Ishikawa (cell line): ENCODE data around the gene CCSER1.

Source experiments
- CEBPB ChIP-seq: IDR thresholded peaks from 2 replicates; pipeline ENCODE4 v1.6.1; 2012
- CREB1 ChIP-seq: IDR thresholded peaks from 2 replicates; pipeline ENCODE4 v1.6.1; 2012; ENCODE audit warnings: low read depth
- EGR1 ChIP-seq: IDR thresholded peaks from 2 replicates; pipeline ENCODE4 v1.6.1; 2012
- EP300 ChIP-seq: IDR thresholded peaks from 2 replicates; pipeline ENCODE4 v1.6.1; 2012; ENCODE audit warnings: borderline replicate concordance
- FOXM1 ChIP-seq: IDR thresholded peaks from 2 replicates; pipeline ENCODE4 v1.6.1; 2012; ENCODE audit warnings: low read depth, borderline replicate concordance
- MAX ChIP-seq: IDR thresholded peaks from 2 replicates; pipeline ENCODE4 v1.6.1; 2012
- NFIC ChIP-seq: IDR thresholded peaks from 2 replicates; pipeline ENCODE4 v1.6.1; 2012
- RAD21 ChIP-seq: IDR thresholded peaks from 2 replicates; pipeline ENCODE4 v1.6.1; 2012; ENCODE audit warnings: low read depth
- REST ChIP-seq: IDR thresholded peaks from 2 replicates; pipeline ENCODE4 v1.6.1; 2012; ENCODE audit warnings: low read depth, mild to moderate bottlenecking
- TAF1 ChIP-seq: IDR thresholded peaks from 2 replicates; pipeline ENCODE4 v1.6.1; 2012; ENCODE audit warnings: low read depth, mild to moderate bottlenecking
- TEAD4 ChIP-seq: IDR thresholded peaks from 2 replicates; pipeline ENCODE4 v1.6.1; 2012
- YY1 ChIP-seq: IDR thresholded peaks from 2 replicates; pipeline ENCODE4 v1.6.1; 2012; ENCODE audit warnings: low read depth
- ZBTB7A ChIP-seq: IDR thresholded peaks from 2 replicates; pipeline ENCODE4 v1.6.1; 2012; ENCODE audit warnings: low read depth

Gene CCSER1

GRCh38 chr4:91630054-91630453 is 1502.9 kb downstream of the CCSER1 start:
- TF ChIP-seq YY1 (no peak), CREB1 (no peak), CEBPB (no peak), TEAD4 (no peak)

- no peak for TF ChIP-seq NFIC
- no peak for TF ChIP-seq ZBTB7A
- TF ChIP-seq TEAD4, result no peak
Measured at GRCh38 chr4:91630764-91631163, 1503.6 kb downstream of the CCSER1 start.

- TF ChIP-seq CEBPB (no peak), YY1 (no peak), REST (no peak), TEAD4 (no peak), EGR1 (no peak), NFIC (no peak), FOXM1 (no peak), EP300 (no peak), RAD21 (no peak)
Measured at GRCh38 chr4:91631335-91631734, 1504.1 kb downstream of the CCSER1 start.

GRCh38 chr4:91636083-91636482 is 1508.9 kb downstream of the CCSER1 start:
- TF ChIP-seq NFIC (no peak), FOXM1 (no peak), CEBPB (no peak), RAD21 (no peak), REST (no peak), CREB1 (no peak), TEAD4 (no peak), TAF1 (no peak), MAX (no peak), ZBTB7A (no peak)
